ENCODE measurements around the gene SPRY1. TPM values are rescaled to one million over a fixed set of nuclear protein-coding genes. Genes with fewer than 3 reads are reported as not detected.

The SPRY1 gene
- total RNA-seq, 2 donors from 2014 or later: 40.0 to 118 TPM

GRCh38 chr4:123366144-123366748 is 30.3 kb upstream of the SPRY1 start:
- Histone ChIP-seq H3K4me3 (no peak overlapping the region), H3K27ac (no peak overlapping the region), H3K4me1 (no peaks in the 10 kb centered on the region), H3K36me3 (replicated peaks in 1 of 2; ENCODE audit: insufficient read depth in 1 of 2, low read depth in 2 of 2) (no peaks in the 10 kb centered on the region), H3K27me3 (no peaks in the 10 kb centered on the region), H3K9me3 (no peaks in the 10 kb centered on the region)
- DNase-seq: no peak
- ATAC-seq: no peak
- TF ChIP-seq POLR2A (IDR thresholded peaks at IDR 0.05) (no peak), CTCF (IDR thresholded peaks at IDR 0.05) (no peak)
- intact Hi-C loops (cut with DNase I): no loop called here
- WGBS, 2 donors: 59 to 65% methylated on average over 6 of the region's 6 CpGs

GRCh38 chr4:123378794-123379193 is 17.8 kb upstream of the SPRY1 start:
- no peak overlapping the region for H3K27ac ChIP-seq
- intact Hi-C loops (cut with DNase I): no loop called here
- no peaks in the 10 kb centered on the region for H3K27me3 ChIP-seq
- DNase-seq (no peak), ATAC-seq (no peak)
- 50 to 71% methylated on average over 1 of the region's 1 CpG for WGBS, 2 donors
- H3K36me3 ChIP-seq (replicated peaks in 1 of 2; ENCODE audit: insufficient read depth in 1 of 2, low read depth in 2 of 2): no peaks in the 10 kb centered on the region
- TF ChIP-seq CTCF (IDR thresholded peaks at IDR 0.05) (no peak), POLR2A (IDR thresholded peaks at IDR 0.05) (no peak)
- H3K4me3 ChIP-seq: no peak overlapping the region
- no peaks in the 10 kb centered on the region for H3K4me1 ChIP-seq
- H3K9me3 ChIP-seq: no peaks in the 10 kb centered on the region

- Histone ChIP-seq H3K27ac (no peak overlapping the region), H3K4me1 (no peaks in the 10 kb centered on the region), H3K4me3 (no peak overlapping the region), H3K27me3 (no peaks in the 10 kb centered on the region), H3K9me3 (no peaks in the 10 kb centered on the region), H3K36me3 (replicated peaks in 1 of 2; ENCODE audit: insufficient read depth in 1 of 2, low read depth in 2 of 2) (no peaks in the 10 kb centered on the region)
- DNase-seq (no peak), ATAC-seq (no peak)
- intact Hi-C loops (cut with DNase I): no loop called here
- 65 to 77% methylated on average over 1 of the region's 1 CpG for WGBS, 2 donors
- TF ChIP-seq CTCF (IDR thresholded peaks at IDR 0.05): no peak
- no peak for TF ChIP-seq POLR2A (IDR thresholded peaks at IDR 0.05)
These were observed 17.2 kb upstream of the SPRY1 start for GRCh38 chr4:123379392-123379791.

- 74 to 84% methylated on average over 3 of the region's 3 CpGs for WGBS, 2 donors
- intact Hi-C loops (cut with DNase I): loop anchor here (10.0 kb wide), 1 partner anchor 274 kb away; no protein-coding TSS in a partner anchor
- ATAC-seq (no peak), DNase-seq (no peak)
- no peak overlapping the region for H3K27ac ChIP-seq
- no peaks in the 10 kb centered on the region for H3K9me3 ChIP-seq
- no peak overlapping the region for H3K4me3 ChIP-seq
- H3K27me3 ChIP-seq: no peaks in the 10 kb centered on the region
- H3K4me1 ChIP-seq: peaks cover 3% of the 10 kb centered on the region
- H3K36me3 ChIP-seq (replicated peaks in 1 of 2; ENCODE audit: insufficient read depth in 1 of 2, low read depth in 2 of 2): no peaks in the 10 kb centered on the region
- no peak for TF ChIP-seq CTCF (IDR thresholded peaks at IDR 0.05)
These were observed 15.6 kb upstream of the SPRY1 start for GRCh38 chr4:123380728-123381716.

All from body of pancreas (tissue), 4 donors.